CD4-positive, alpha-beta T cell (primary cell): ENCODE data around the gene SEMA5A. TPM values are rescaled to one million over a fixed set of nuclear protein-coding genes. Genes with fewer than 3 reads are reported as not detected.

Source experiments
- ATAC-seq: fragments of 200-7000 bp; cut with Tn5 transposase; one replicate; pipeline ENCODE4 v1.10.0; 2022; ENCODE audit warnings: mild to moderate bottlenecking; ENCODE audit not compliant: poor library complexity
- CTCF ChIA-PET: fragments of 350-600 bp; sonication (Branson Sonifier 250); formaldehyde crosslinking; loops from one replicate; lab custom pipeline; 2021; ENCODE audit warnings: antibody characterized with exemption, inconsistent platforms; lab: Charles Lee
- POLR2A ChIA-PET: fragments of 350-600 bp; sonication (Branson Sonifier 250); formaldehyde crosslinking; loops from one replicate; lab custom pipeline; 2021; ENCODE audit warnings: antibody characterized with exemption, inconsistent platforms; lab: Charles Lee
- DNase-seq, 14 experiments: peaks; one replicate each; pipeline ENCODE4 v3.0.0-alpha.2; 2013 to 2020; ENCODE audit warnings: mixed read lengths in 2 of 14
- H3K27ac ChIP-seq, 2 donors: one replicate each; pipeline versions ENCODE4 v1.5.1 to v1.7.0; 2013; ENCODE audit warnings: low read length in 2 of 2, low read depth in 1 of 2, mild to moderate bottlenecking in 1 of 2
- H3K27me3 ChIP-seq, 2 experiments: 1 replicate in 1 of 2; 2 replicates in 1 of 2; pipeline versions ENCODE4 v1.6.1 to v1.7.0; 2013; ENCODE audit warnings: low read length in 2 of 2, control low read depth in 1 of 2, mild to moderate bottlenecking in 1 of 2, moderate library complexity in 1 of 2; ENCODE audit not compliant: insufficient read depth in 2 of 2, control insufficient read depth in 1 of 2
- H3K36me3 ChIP-seq: one replicate; pipeline ENCODE4 v1.6.1; 2013; ENCODE audit warnings: low read length, control low read depth; ENCODE audit not compliant: insufficient read depth
- H3K4me1 ChIP-seq: one replicate; pipeline ENCODE4 v1.6.1; 2013; ENCODE audit warnings: low read length, control low read depth; ENCODE audit not compliant: insufficient read depth
- H3K4me3 ChIP-seq: one replicate; pipeline ENCODE4 v1.5.1; 2013; ENCODE audit warnings: mild to moderate bottlenecking, low read length, moderate library complexity
- H3K9me3 ChIP-seq, 2 experiments: 1 replicate in 1 of 2; 2 replicates in 1 of 2; pipeline versions ENCODE4 v1.6.1 to v1.7.0; 2013; ENCODE audit warnings: low read length in 2 of 2, mild to moderate bottlenecking in 2 of 2, control low read depth in 1 of 2, moderate library complexity in 1 of 2; ENCODE audit not compliant: control insufficient read depth in 1 of 2, insufficient read depth in 1 of 2
- H3K27ac Mint-ChIP-seq: one replicate; pipeline ENCODE4 v1.8.0; 2020; ENCODE audit warnings: mixed read lengths
- H3K27me3 Mint-ChIP-seq: one replicate; pipeline ENCODE4 v1.8.0; 2021; ENCODE audit warnings: mixed read lengths
- H3K36me3 Mint-ChIP-seq: one replicate; pipeline ENCODE4 v1.8.0; 2021; ENCODE audit warnings: low read depth, mixed read lengths
- H3K4me1 Mint-ChIP-seq: one replicate; pipeline ENCODE4 v1.8.0; 2021; ENCODE audit warnings: low read depth, mixed read lengths
- H3K4me3 Mint-ChIP-seq: one replicate; pipeline ENCODE4 v1.8.0; 2020; ENCODE audit warnings: mild to moderate bottlenecking, mixed read lengths
- H3K9me3 Mint-ChIP-seq: one replicate; pipeline ENCODE4 v1.8.0; 2020; ENCODE audit warnings: mixed read lengths
- CTCF ChIP-seq: fragments of 200-600 bp; IDR thresholded peaks from one replicate; pipeline ENCODE4 v1.8.0; 2022; ENCODE audit warnings: antibody characterized with exemption, mild to moderate bottlenecking
- intact Hi-C, 2 experiments: fragments of 100-400 bp; cut with DNase I in 1 of 2; cut with micrococcal nuclease in 1 of 2; formaldehyde crosslinking; loops; one replicate each; pipeline versions ENCODE4 v1.15.1 to v1.9.0; 2023 to 2025; cut with DNase I, micrococcal nuclease
- total RNA-seq, 174 experiments: library from RNA in 2 of 174; stranded (reverse) in 2 of 174; gene quantifications; one replicate each; pipeline ENCODE4 v1.2.3 and lab custom pipeline; 2021 to 2026

The SEMA5A gene
- total RNA-seq, 2 experiments from 2014 or later, result 2.0 to 2.9 TPM

GRCh38 chr5:9094582-9094981 is 451.3 kb downstream of the SEMA5A start:
- no peak overlapping the region for H3K27ac Mint-ChIP-seq
- no peaks in the 10 kb centered on the region for H3K36me3 ChIP-seq
- POLR2A ChIA-PET, result no interaction called here
- DNase-seq (no peak), ATAC-seq (no peak)
- H3K9me3 ChIP-seq, result peaks cover 0 to 7% of the 10 kb centered on the region in 2 experiments
- H3K27ac ChIP-seq, result no peak overlapping the region
- H3K27me3 Mint-ChIP-seq, result no peaks in the 10 kb centered on the region
- H3K36me3 Mint-ChIP-seq, result no peaks in the 10 kb centered on the region
- no peaks in the 10 kb centered on the region for H3K4me1 Mint-ChIP-seq
- no peaks in the 10 kb centered on the region for H3K27me3 ChIP-seq
- no peaks in the 10 kb centered on the region for H3K9me3 Mint-ChIP-seq
- no peaks in the 10 kb centered on the region for H3K4me1 ChIP-seq
- no peak overlapping the region for H3K4me3 ChIP-seq
- intact Hi-C loops, result no loop called here
- CTCF ChIA-PET, result no interaction called here
- no peak for TF ChIP-seq CTCF
- H3K4me3 Mint-ChIP-seq, result no peak overlapping the region

DNA sequence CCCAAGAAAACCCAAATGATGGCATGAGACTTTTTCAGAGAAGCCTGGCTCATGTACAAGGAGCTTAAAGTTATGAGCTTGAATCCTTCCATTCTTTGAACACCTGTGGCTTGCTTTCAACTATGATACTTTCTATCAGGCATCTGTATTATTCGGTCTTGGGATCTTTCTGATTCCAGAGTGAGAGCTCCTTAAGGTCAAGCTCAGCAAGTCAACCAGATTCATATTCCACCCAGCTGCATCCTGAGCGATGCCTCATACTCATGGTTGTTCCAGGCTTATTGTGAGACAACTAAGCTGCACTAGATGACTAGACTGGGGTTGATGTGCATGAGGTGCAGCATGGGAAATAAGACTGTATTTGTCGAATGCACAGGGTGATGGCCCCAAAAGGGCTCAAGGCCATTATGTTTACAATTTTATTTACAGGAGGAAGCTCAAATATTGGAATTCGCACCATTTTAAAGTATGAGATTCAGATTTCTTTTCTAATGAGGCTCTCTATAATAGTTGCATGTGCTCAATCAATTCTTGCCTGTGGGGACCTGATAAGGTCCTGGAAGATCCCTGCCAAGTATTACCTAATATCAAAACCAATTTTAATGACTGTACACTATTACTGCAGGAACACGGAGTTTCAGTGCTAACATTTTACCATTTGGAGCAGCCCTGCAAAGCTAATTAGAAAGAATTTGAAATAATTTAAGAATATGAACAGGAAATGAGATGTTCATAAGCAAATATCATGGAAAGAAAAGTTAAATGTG is 453.8 kb downstream of the SEMA5A start:
- Histone ChIP-seq H3K4me3 (no peak overlapping the region), H3K27me3 (no peaks in the 10 kb centered on the region), H3K9me3 (peaks cover 0 to 7% of the 10 kb centered on the region in 2 experiments), H3K36me3 (no peaks in the 10 kb centered on the region), H3K27ac (no peak overlapping the region), H3K4me1 (no peaks in the 10 kb centered on the region)
- Mint-ChIP-seq H3K4me3 (no peak overlapping the region), H3K27ac (no peak overlapping the region), H3K9me3 (no peaks in the 10 kb centered on the region), H3K36me3 (no peaks in the 10 kb centered on the region), H3K27me3 (no peaks in the 10 kb centered on the region), H3K4me1 (no peaks in the 10 kb centered on the region)
- POLR2A ChIA-PET, result no interaction called here
- no peak for TF ChIP-seq CTCF
- DNase-seq (no peak), ATAC-seq (no peak)
- CTCF ChIA-PET, result no interaction called here
- intact Hi-C loops, result no loop called here

- no peaks in the 10 kb centered on the region for H3K36me3 ChIP-seq
- no peak overlapping the region for H3K27ac ChIP-seq
- H3K27me3 ChIP-seq, result no peaks in the 10 kb centered on the region
- H3K27me3 Mint-ChIP-seq, result no peaks in the 10 kb centered on the region
- peaks cover 0 to 9% of the 10 kb centered on the region in 2 experiments for H3K9me3 ChIP-seq
- POLR2A ChIA-PET, result interaction anchor here (0.6 kb wide), 1 partner anchor 507 kb away, joined by 4 read pairs; no protein-coding TSS in a partner anchor
- no peak for ATAC-seq
- no peak overlapping the region for H3K4me3 ChIP-seq
- intact Hi-C loops, result no loop called here
- H3K4me3 Mint-ChIP-seq, result no peak overlapping the region
- no peaks in the 10 kb centered on the region for H3K4me1 ChIP-seq
- TF ChIP-seq CTCF, result no peak
- no peak for DNase-seq
- CTCF ChIA-PET, result no interaction called here
- peaks cover 2% of the 10 kb centered on the region for H3K9me3 Mint-ChIP-seq
- no peaks in the 10 kb centered on the region for H3K4me1 Mint-ChIP-seq
- H3K27ac Mint-ChIP-seq, result no peak overlapping the region
- H3K36me3 Mint-ChIP-seq, result no peaks in the 10 kb centered on the region
Measured at GRCh38 chr5:9090381-9091026, 455.4 kb downstream of the SEMA5A start.
